Activated gamma-delta T cell treated with anti-CD3 and anti-CD28 coated beads, Interleukin-2, amount 50 U/mL, for 16 hours (primary cell): ENCODE measurements around the gene LRRC55.

Experiments
- DNase-seq: peaks from one replicate; pipeline ENCODE4 v3.0.0-alpha.2; 2020; ENCODE audit warnings: low read depth

The LRRC55 gene

DNA sequence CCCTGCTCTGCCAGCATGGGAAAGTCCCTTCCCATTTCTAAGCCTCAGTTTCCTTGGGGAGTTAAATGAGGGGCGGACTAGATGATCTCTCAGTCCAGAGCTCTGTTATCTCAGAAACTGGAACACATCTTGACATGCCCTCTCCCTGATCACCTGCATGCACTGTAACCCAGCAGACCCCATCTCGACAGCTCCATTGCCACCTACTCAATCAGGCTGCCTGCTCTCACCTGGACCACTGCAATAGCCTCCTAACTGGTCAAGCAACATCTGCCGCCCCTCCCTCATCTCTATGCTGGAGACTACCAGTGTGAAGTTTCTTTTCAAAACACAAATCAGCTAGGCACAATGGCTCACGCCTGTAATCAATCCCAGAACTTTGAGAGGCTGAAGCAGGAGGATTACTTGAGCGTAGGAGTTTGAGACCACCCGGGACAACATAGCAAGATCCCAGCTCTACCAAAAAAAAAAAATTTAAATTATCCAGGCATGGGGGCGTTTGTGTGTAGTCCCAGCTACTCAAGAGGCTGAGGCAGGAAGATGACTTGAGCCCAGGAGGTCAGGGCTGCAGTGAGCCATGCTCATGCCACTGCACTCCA is 22.2 kb downstream of the LRRC55 start:
- no peak for DNase-seq

DNA sequence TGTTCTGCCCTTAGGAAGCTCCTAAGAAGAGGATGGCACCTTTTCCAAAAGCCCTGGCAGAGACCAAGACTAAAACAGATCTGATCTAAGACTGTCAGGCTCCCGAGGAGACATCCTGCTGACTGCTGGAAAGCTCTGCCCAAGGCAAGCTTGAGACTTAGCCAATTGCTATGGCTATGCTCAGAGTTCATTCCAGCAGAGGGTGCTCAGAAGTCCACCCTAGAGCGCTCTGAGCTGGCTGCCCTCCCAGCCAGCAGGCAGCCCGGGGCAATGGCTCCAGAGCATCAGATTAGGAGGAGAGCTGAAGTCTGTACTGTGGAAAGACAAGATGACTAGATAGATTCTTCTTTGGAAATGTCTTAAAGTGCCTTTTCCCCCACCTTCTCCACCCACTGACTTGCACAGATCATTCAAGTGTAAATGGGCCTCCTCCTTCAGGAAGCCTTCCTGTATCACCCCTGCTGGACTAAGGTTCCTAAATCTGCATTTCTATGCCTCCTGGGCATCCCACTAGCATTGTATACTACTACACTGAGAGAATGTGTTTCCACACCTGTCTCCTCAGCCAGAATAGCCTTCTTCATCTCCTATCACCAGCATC is 23.4 kb downstream of the LRRC55 start:
- DNase-seq, result no peak

DNA sequence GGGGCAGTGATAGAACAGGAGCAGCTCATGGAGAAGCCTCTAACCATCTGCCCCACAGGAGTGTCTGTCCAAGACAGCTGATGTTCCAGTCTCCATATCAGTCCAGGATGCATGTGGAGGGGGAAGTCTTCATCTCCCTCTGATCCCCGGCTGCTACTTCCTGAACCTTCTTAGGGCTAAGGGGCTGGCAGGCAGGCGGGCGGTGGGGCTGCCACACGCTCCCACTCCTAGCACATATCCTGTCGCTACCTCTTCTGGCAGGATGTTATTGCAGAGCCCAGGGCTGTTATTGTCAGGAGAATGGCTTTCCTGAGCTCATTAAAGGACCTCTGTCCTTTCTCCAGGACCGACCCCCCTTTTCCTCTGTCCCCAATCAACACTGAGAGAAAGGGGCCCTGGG is 25.4 kb downstream of the LRRC55 start:
- no peak for DNase-seq

GRCh38 chr11:57210781-57211180 is 29.0 kb downstream of the LRRC55 start:
- DNase-seq, result no peak

GRCh38 chr11:57213342-57214097 is 31.8 kb downstream of the LRRC55 start:
- no peak for DNase-seq

DNA sequence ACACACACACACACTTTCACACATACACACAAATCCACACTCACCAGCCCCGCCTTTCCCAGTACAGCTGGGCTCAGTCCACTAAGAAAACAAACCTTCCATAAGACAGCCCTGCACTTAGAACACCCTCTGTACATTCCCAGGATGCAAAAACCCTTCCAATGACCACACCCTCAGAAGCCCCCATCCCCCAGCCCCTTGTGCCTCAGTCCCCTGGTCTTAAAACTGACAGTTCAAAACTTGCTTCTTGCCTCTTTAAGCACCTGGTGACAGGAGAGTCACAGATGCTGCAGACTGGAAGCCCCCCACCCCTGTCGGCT is 32.3 kb downstream of the LRRC55 start:
- no peak for DNase-seq

GRCh38 chr11:57214494-57214893 is 32.7 kb downstream of the LRRC55 start:
- DNase-seq, result no peak

DNA sequence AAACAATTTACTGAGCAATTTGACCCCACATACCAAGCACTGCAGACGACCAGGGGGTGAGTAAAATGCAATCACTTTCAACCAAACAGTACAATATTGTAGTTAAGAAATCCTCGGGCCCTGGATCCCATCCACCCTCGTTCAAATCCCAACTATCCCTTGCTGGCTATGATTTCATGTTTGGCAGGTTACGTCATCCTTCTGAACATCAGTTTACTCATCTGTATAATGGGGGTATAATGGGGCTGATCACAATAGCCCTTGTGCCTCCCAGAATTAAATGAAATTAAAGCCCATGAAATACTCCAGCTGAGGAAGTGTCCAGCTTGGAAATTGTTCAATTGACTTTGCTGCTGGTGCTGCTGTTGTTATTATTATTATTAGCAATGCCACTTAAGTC is 34.7 kb downstream of the LRRC55 start:
- no peak for DNase-seq

- no peak for DNase-seq
These were observed 35.3 kb downstream of the LRRC55 start for GRCh38 chr11:57217053-57217452.

- DNase-seq, result no peak
These were observed 37.4 kb downstream of the LRRC55 start for GRCh38 chr11:57219021-57219627.

- no peak for DNase-seq
These were observed 40.5 kb downstream of the LRRC55 start for GRCh38 chr11:57222239-57222638.

GRCh38 chr11:57223601-57224000 is 41.8 kb downstream of the LRRC55 start:
- no peak for DNase-seq

GRCh38 chr11:57224128-57224527 is 42.4 kb downstream of the LRRC55 start:
- no peak for DNase-seq

DNA sequence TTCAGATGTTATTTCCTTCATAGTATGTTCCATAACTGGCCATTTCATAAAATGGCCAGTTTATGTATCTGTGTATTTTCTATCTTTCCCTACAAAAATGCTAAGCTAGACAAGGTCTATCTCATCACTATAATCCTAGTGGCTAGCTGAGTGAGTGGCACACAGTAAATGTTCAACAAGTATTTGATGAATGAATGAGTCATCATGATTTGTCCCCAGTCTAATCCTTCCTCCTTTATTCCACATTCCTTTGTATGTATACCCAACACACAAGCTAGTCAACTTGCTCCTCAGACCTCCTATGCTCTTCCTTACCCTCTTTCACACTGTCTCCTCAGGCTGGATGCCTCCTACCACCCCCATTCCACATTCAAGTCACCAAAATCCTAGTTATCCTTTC is 42.8 kb downstream of the LRRC55 start:
- DNase-seq, result no peak

DNA sequence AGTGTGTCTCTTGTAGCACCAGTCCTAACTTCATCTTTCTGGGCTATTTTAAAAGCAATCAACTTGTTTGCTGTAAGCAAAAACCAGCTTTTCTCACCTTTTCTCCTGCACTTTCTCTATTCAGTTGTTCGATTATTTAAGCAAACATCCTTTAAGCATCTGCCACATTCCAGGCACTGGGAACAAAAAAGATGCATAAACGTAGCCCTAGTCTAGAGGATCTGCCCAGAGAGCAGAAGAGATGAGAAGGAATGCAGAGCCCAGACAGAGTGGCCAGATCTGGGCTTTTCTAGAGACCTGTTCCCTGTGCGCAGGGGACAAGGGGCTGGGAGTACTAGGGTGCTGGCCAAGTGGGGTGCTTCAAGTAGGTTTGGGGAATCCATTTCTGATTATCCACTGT is 46.8 kb downstream of the LRRC55 start:
- no peak for DNase-seq

- no peak for DNase-seq
These were observed 48.6 kb downstream of the LRRC55 start for GRCh38 chr11:57230316-57230715.

DNA sequence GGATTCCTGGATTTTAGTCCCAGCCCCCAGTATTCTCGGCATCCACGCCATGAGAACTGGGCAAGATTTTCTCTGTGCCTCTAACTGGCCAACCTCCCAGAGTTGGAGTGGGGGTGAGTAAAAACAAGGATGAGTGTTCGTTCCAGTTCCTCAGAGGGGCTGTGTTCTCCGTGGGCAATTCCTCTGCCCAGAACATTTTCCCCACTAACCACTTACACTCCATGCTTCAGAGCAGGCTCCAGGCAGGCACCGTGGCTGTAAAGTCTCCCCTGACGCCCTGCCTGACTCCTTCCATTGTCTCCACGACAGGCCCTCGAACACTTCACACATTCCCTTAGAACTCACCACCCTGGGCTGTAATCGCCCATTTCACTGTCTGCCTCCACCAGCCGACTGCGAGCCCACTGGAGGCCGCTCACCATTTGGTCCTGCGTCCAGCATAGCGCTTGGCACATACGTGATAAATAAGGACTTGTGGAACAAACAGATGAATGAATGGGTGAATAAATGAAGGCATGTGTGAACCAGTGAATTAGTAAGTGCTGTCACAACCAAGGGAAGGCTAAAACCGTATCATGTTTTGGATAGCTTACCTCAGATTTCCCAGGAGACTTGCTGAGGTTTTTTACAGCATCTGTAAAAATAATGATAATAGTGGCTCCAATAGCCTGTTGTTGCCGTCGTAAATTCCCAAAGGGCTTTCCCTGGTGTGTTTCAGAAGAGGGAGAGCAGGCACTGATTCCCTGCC is 49.2 kb downstream of the LRRC55 start:
- DNase-seq, result no peak

- DNase-seq, result no peak
These were observed 49.9 kb downstream of the LRRC55 start for GRCh38 chr11:57231539-57232253.

- DNase-seq, result no peak
These were observed 51.9 kb downstream of the LRRC55 start for GRCh38 chr11:57233702-57234101.

GRCh38 chr11:57235761-57236703 is 54.3 kb downstream of the LRRC55 start:
- DNase-seq, result no peak

DNA sequence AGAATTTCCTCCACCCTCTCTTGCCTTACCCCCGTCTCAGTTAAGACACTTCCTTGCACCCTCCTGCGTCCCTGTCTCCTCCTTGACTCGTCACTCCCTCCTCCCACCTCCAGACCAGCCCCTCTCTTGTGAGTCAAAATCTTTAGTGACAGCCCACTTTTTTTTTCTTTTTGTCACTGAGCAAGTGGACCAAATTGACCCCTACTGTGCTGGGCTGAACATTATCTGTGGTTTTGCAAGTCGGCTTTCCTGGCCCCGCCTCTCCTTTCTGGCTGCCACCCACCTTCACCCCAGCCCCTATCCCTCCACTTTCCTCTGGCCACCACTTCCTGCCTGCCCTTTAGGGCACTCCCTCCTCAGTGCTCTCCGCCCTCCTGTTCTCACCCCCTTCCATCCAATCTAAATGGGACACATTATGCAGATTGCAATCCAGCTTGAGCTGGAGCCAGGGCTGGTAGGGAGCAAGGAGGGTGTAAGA is 55.5 kb downstream of the LRRC55 start, which contains the start of gene APLNR:
TSS of gene APLNR (minus strand) at position 47 of the 478 bp plus-strand sequence. CDS start 246 bp downstream, outside the sequence.
- no peak for DNase-seq
